DOHH2 (cell line): ENCODE measurements around the gene CDC26.

Source experiments
- EZH2phosphoT487 ChIP-seq: fragments of 200-600 bp; sonication (generic); IDR thresholded peaks from 2 replicates; pipeline ENCODE4 v1.6.1; 2017; ENCODE audit warnings: borderline replicate concordance, mild to moderate bottlenecking, antibody characterized with exemption, low read length, moderate library complexity, mixed read lengths
- TF ChIP-seq, protein P1 (sequence below): fragments of 200-600 bp; sonication (generic); IDR thresholded peaks from one replicate; pipeline ENCODE4 v1.5.1; 2014; ENCODE audit warnings: antibody characterized with exemption, mild to moderate bottlenecking, low read depth, low read length; ENCODE audit not compliant: poor library complexity, severe bottlenecking

DNA sequence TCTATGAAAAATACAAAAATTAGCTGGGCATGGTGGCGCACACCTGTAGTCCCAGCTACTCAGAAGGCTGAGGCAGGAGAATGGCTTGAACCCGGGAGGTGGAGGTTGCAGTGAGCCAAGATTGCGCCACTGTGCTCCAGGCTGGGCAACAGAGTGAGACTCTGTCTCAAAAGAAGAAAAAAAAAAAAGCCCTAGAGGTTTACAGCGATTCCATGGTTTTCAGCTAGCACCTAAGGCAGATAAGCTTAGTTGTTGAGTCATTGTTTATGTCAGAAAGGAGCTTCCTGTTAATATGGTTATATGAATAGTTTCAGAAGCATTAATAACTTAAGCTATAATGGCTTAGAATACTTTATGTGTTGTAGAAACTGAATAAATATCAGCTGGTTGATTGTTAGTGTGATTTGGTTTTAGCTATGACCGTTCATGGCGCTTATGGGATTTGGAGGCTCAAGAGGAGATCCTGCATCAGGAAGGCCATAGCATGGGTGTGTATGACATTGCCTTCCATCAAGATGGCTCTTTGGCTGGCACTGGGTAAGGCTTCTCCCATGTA lies 14.8 kb upstream of the CDC26 start:
- TF ChIP-seq, protein P1, sequence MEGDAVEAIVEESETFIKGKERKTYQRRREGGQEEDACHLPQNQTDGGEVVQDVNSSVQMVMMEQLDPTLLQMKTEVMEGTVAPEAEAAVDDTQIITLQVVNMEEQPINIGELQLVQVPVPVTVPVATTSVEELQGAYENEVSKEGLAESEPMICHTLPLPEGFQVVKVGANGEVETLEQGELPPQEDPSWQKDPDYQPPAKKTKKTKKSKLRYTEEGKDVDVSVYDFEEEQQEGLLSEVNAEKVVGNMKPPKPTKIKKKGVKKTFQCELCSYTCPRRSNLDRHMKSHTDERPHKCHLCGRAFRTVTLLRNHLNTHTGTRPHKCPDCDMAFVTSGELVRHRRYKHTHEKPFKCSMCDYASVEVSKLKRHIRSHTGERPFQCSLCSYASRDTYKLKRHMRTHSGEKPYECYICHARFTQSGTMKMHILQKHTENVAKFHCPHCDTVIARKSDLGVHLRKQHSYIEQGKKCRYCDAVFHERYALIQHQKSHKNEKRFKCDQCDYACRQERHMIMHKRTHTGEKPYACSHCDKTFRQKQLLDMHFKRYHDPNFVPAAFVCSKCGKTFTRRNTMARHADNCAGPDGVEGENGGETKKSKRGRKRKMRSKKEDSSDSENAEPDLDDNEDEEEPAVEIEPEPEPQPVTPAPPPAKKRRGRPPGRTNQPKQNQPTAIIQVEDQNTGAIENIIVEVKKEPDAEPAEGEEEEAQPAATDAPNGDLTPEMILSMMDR = no peak
- no peak for TF ChIP-seq EZH2phosphoT487
